Liver (tissue), 3 donors: Measurements from ENCODE around the gene PRPH2.

Experiments used
- ATF3 ChIP-seq: IDR thresholded peaks from 2 replicates; pipeline ENCODE4 v1.6.1; 2016; ENCODE audit warnings: antibody characterized with exemption
- EGR1 ChIP-seq, 2 donors: IDR thresholded peaks; 2 replicates each; pipeline ENCODE4 v1.6.1; 2016 to 2018; ENCODE audit warnings: antibody characterized with exemption in 2 of 2, low read depth in 2 of 2
- FOXA1 ChIP-seq: IDR thresholded peaks from 2 replicates; pipeline ENCODE4 v1.6.1; 2016; ENCODE audit warnings: antibody characterized with exemption
- MAX ChIP-seq: IDR thresholded peaks from 2 replicates; pipeline ENCODE4 v1.6.1; 2016; ENCODE audit warnings: antibody characterized with exemption
- NR2F2 ChIP-seq: IDR thresholded peaks from 2 replicates; pipeline ENCODE4 v1.6.1; 2016; ENCODE audit warnings: antibody characterized with exemption
- RAD21 ChIP-seq, 2 donors: IDR thresholded peaks; 2 replicates each; pipeline ENCODE4 v1.6.1; 2016; ENCODE audit warnings: antibody characterized with exemption in 2 of 2, mild to moderate bottlenecking in 2 of 2
- REST ChIP-seq: IDR thresholded peaks from 2 replicates; pipeline ENCODE4 v1.6.1; 2016; ENCODE audit warnings: antibody characterized with exemption, mild to moderate bottlenecking
- RXRA ChIP-seq, 2 donors: IDR thresholded peaks; 2 replicates each; pipeline ENCODE4 v1.6.1; 2017 to 2018; ENCODE audit warnings: antibody characterized with exemption in 2 of 2, mild to moderate bottlenecking in 1 of 2
- SP1 ChIP-seq: IDR thresholded peaks from 2 replicates; pipeline ENCODE4 v1.6.1; 2018; ENCODE audit warnings: antibody characterized with exemption, mild to moderate bottlenecking
- TAF1 ChIP-seq: conservative IDR thresholded peaks from 2 replicates; pipeline ENCODE4 v1.6.1; 2016; ENCODE audit warnings: antibody characterized with exemption, mild to moderate bottlenecking
- YY1 ChIP-seq: IDR thresholded peaks from 2 replicates; pipeline ENCODE4 v1.6.1; 2016; ENCODE audit warnings: antibody characterized with exemption, mild to moderate bottlenecking
- ZBTB33 ChIP-seq: IDR thresholded peaks from 2 replicates; pipeline ENCODE4 v1.6.1; 2016; ENCODE audit warnings: antibody characterized with exemption
- TF ChIP-seq, protein P1 (sequence below): fragments of 150-350 bp; IDR thresholded peaks from 2 replicates; pipeline ENCODE4 v1.5.1; 2017; ENCODE audit warnings: improper control_type of control experiment, low read depth, low read length; ENCODE audit not compliant: missing input control
- donor health status: healthy.
- donor health status: healthy.

DNA sequence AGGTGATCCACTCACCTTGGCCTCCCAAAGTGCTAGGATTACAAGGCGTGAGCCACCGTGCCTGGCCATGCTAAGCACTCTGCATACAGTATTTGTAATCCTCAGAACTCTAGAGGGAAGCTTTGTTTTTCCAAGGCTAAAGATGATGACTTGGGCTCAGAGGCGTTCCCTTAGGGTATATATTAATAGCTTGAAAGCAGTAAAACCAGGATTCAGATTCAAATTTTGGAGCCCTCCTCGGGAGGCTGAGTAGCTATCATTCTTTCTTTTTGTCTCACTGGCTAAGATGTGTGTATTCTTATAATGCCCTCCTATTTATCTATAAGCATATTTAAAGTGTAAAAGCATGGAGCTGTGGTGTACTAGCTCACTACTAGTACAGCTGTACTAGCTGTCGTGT lies 68.5 kb downstream of the PRPH2 start:
- TF ChIP-seq, protein P1, sequence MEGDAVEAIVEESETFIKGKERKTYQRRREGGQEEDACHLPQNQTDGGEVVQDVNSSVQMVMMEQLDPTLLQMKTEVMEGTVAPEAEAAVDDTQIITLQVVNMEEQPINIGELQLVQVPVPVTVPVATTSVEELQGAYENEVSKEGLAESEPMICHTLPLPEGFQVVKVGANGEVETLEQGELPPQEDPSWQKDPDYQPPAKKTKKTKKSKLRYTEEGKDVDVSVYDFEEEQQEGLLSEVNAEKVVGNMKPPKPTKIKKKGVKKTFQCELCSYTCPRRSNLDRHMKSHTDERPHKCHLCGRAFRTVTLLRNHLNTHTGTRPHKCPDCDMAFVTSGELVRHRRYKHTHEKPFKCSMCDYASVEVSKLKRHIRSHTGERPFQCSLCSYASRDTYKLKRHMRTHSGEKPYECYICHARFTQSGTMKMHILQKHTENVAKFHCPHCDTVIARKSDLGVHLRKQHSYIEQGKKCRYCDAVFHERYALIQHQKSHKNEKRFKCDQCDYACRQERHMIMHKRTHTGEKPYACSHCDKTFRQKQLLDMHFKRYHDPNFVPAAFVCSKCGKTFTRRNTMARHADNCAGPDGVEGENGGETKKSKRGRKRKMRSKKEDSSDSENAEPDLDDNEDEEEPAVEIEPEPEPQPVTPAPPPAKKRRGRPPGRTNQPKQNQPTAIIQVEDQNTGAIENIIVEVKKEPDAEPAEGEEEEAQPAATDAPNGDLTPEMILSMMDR: no peak
- TF ChIP-seq TAF1: no peak
- no peak for TF ChIP-seq ATF3
- no peak for TF ChIP-seq RAD21 (IDR thresholded peaks at IDR 0.05)
- TF ChIP-seq RXRA (IDR thresholded peaks at IDR 0.05): no peak
- TF ChIP-seq REST: no peak
- no peak for TF ChIP-seq MAX
- TF ChIP-seq YY1: no peak
- no peak for TF ChIP-seq EGR1 (IDR thresholded peaks at IDR 0.05; ENCODE audit: low read depth in 2 of 2)
- TF ChIP-seq FOXA1: no peak
- no peak for TF ChIP-seq ZBTB33
- TF ChIP-seq SP1: no peak
- TF ChIP-seq NR2F2: no peak
